G401 (cell line): ENCODE measurements around the gene CD96. TPM values are rescaled to one million over a fixed set of nuclear protein-coding genes. Genes with fewer than 3 reads are reported as not detected.

Experiments
- DNase-seq: peaks from one replicate; pipeline ENCODE4 v3.0.0-alpha.2; 2015; ENCODE audit warnings: low spot score
- in situ Hi-C: cut with HindIII; loops from 2 replicates; pipeline ENCODE4 v1.10.0; 2016; ENCODE audit warnings: low sequenced_read_pairs, mixed read lengths
- total RNA-seq: library from RNA; depleted of rRNA; stranded (reverse); fragments of >200 nt; shearing (Covaris generic); gene quantifications from 2 replicates; pipeline ENCODE4 v1.2.3, GENCODE V29; 2014; rRNA removed

CD96 gene
- total RNA-seq, 1 experiment from 2014 or later = not detected

- no peak for DNase-seq
- in situ Hi-C loops = no loop called here
Measured at GRCh38 chr3:111692593-111693552, 150.9 kb downstream of the CD96 start.

- DNase-seq = no peak
- in situ Hi-C loops = no loop called here
Measured at GRCh38 chr3:111694471-111694870, 152.5 kb downstream of the CD96 start.

- in situ Hi-C loops = no loop called here
- DNase-seq = no peak
Measured at GRCh38 chr3:111695636-111696117, 153.7 kb downstream of the CD96 start.

GRCh38 chr3:111700054-111700453 is 158.1 kb downstream of the CD96 start:
- no peak for DNase-seq
- in situ Hi-C loops = no loop called here

GRCh38 chr3:111701292-111701906 is 159.4 kb downstream of the CD96 start:
- in situ Hi-C loops = no loop called here
- DNase-seq = no peak

Other genes starting within 250 kb of the CD96 start
- gene ZBED2, start 53.1 kb downstream of the CD96 start, total RNA-seq = not detected in 2 replicates
- gene PLCXD2, start 132.5 kb downstream of the CD96 start, total RNA-seq = not detected in 2 replicates